ENCODE results near the gene IARS1.

The IARS1 gene

GRCh38 chr9:92295827-92296258 is 2.3 kb upstream of the IARS1 start:
- no peak for DNase-seq (ENCODE audit: extremely low read depth in 1 of 2, low read depth in 1 of 2)

- DNase-seq (ENCODE audit: extremely low read depth in 1 of 2, low read depth in 1 of 2) = no peak
These were observed 1.8 kb upstream of the IARS1 start for GRCh38 chr9:92295240-92295790.

- DNase-seq (ENCODE audit: extremely low read depth in 1 of 2, low read depth in 1 of 2) = no peak
These were observed 790 bp upstream of the IARS1 start for GRCh38 chr9:92294297-92294676.

- DNase-seq (ENCODE audit: extremely low read depth in 1 of 2, low read depth in 1 of 2) = no peak
These were observed 482 bp downstream of the IARS1 start for GRCh38 chr9:92293075-92293354.

- DNase-seq (ENCODE audit: extremely low read depth in 1 of 2, low read depth in 1 of 2) = no peak
These were observed 991 bp downstream of the IARS1 start for GRCh38 chr9:92292338-92293074.

GRCh38 chr9:92291577-92291976 is 1.9 kb downstream of the IARS1 start:
- no peak for DNase-seq (ENCODE audit: extremely low read depth in 1 of 2, low read depth in 1 of 2)

- DNase-seq (ENCODE audit: extremely low read depth in 1 of 2, low read depth in 1 of 2) = no peak
These were observed 2.6 kb downstream of the IARS1 start for GRCh38 chr9:92290785-92291429.

- no peak for DNase-seq (ENCODE audit: extremely low read depth in 1 of 2, low read depth in 1 of 2)
These were observed 3.6 kb downstream of the IARS1 start for GRCh38 chr9:92289708-92290390.

- DNase-seq (ENCODE audit: extremely low read depth in 1 of 2, low read depth in 1 of 2) = no peak
These were observed 14.2 kb downstream of the IARS1 start for GRCh38 chr9:92279302-92279701.

- no peak for DNase-seq (ENCODE audit: extremely low read depth in 1 of 2, low read depth in 1 of 2)
These were observed 15.4 kb downstream of the IARS1 start for GRCh38 chr9:92278110-92278509.

- no peak for DNase-seq (ENCODE audit: extremely low read depth in 1 of 2, low read depth in 1 of 2)
These were observed 17.0 kb downstream of the IARS1 start for GRCh38 chr9:92276331-92277032.

- no peak for DNase-seq (ENCODE audit: extremely low read depth in 1 of 2, low read depth in 1 of 2)
These were observed 18.0 kb downstream of the IARS1 start for GRCh38 chr9:92275541-92275940.

- no peak for DNase-seq (ENCODE audit: extremely low read depth in 1 of 2, low read depth in 1 of 2)
These were observed 23.0 kb downstream of the IARS1 start for GRCh38 chr9:92270511-92270910.

GRCh38 chr9:92266486-92266885 is 27.0 kb downstream of the IARS1 start:
- no peak for DNase-seq (ENCODE audit: extremely low read depth in 1 of 2, low read depth in 1 of 2)

- no peak for DNase-seq (ENCODE audit: extremely low read depth in 1 of 2, low read depth in 1 of 2)
These were observed 28.3 kb downstream of the IARS1 start for GRCh38 chr9:92265154-92265553.

- DNase-seq (ENCODE audit: extremely low read depth in 1 of 2, low read depth in 1 of 2) = no peak
These were observed 30.4 kb downstream of the IARS1 start for GRCh38 chr9:92263131-92263530.

GRCh38 chr9:92257327-92257726 is 36.2 kb downstream of the IARS1 start:
- DNase-seq (ENCODE audit: extremely low read depth in 1 of 2, low read depth in 1 of 2) = no peak

- no peak for DNase-seq (ENCODE audit: extremely low read depth in 1 of 2, low read depth in 1 of 2)
These were observed 38.8 kb downstream of the IARS1 start for GRCh38 chr9:92254381-92255337.

- no peak for DNase-seq (ENCODE audit: extremely low read depth in 1 of 2, low read depth in 1 of 2)
These were observed 39.8 kb downstream of the IARS1 start for GRCh38 chr9:92253656-92254055.

- no peak for DNase-seq (ENCODE audit: extremely low read depth in 1 of 2, low read depth in 1 of 2)
These were observed 45.5 kb downstream of the IARS1 start for GRCh38 chr9:92247981-92248380.
